HG03571 (cell line): Measurements from ENCODE around the gene WFS1.

Source experiments
- ATAC-seq: cut with Tn5 transposase; IDR thresholded peaks from one replicate; pipeline ENCODE4 v1.9.1; 2021; ENCODE audit not compliant: unreplicated experiment

WFS1 gene

DNA sequence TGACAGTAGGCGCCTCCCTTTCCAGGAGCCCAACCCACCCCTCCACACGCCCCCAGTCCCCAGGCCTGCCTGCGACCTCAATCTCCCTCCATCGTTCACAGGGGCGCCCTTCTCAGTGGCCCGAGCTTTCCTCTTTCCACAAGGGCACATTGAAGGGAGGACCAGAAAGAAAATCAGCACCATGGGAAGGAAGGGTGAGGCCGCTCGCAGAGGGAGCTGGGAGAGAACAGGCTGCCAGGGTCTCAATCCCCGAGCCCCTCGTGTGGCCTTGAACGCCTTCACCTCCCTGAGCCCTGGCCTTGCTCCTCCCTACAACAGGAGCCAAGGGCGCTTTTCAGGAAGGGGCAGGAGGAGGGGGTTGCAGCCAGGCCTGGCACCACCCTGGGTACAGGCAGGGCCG lies 66.5 kb downstream of the WFS1 start:
- no peak for ATAC-seq

DNA sequence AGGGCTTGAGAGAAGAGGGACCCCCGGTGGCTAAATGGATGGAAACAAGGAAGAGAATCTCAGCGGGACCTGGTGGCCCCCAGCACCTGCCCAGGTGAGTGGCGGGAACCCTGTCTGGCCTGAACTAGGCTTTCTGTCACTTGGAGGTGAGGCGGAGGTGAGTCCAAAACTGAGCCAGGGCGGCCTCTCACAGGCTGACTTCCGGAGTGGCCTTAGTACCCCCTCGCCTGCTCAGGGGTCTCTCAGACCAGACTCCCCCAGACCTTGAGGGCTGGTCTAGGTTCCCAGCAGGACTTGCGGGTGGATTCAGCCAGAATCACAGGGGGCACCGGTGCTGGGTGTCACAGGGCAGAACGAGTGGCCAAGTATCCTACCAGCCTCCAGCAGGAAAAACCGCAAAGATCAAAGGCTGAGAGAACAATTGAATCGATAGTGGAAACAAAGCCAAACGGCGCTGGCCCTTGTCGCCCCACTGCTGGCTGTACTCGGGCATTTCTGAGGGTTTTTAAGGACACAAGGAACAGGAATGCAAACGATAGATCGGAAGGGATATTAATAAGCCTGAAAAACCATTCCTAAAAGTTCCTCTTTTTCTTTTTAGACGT lies 67.8 kb downstream of the WFS1 start:
- ATAC-seq: no peak

- ATAC-seq: peak; percentile 57
Measured at GRCh38 chr4:6338175-6338950, 68.7 kb downstream of the WFS1 start.

DNA sequence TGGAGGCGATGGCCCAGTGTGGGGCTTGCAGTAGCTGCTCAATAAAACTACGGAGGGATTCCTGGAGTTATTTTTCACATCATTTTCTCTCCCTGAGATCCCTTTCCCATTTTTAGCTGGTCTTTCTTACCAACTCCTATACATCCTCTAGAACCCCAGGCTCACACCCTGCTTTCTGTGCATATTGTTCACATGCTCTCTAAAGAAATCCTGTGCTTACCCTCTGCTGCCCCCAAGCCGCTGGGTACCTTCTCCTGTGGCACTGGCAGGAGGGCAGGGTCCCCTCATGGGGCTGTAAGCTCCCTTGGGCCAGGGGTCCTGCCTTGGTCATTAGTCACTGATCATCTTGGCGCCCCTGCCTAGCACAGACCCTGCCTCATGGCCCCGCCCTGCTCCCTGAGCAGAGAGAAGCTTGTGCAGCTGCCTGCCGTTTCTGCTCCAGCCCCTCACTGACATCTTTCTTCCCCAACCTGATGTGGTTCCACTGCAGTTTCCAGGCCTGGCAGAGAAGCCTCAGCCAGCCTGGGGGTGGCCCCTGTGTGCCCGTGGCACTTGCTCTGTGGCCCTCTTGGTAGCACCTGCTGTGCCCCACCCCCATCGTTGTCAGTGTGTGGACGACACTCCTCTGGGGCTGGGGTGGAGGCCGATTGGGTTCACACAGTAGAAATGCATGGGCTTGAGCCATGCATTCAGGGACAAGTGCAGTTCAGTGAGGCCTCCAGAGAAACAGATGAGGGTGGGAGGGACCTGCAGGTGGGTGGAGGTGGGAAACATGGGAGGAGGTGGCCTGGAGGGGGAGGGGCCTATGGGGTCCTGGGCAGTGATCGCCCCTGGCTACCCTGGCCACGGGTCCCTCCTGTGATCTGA lies 69.5 kb downstream of the WFS1 start:
- ATAC-seq: no peak

DNA sequence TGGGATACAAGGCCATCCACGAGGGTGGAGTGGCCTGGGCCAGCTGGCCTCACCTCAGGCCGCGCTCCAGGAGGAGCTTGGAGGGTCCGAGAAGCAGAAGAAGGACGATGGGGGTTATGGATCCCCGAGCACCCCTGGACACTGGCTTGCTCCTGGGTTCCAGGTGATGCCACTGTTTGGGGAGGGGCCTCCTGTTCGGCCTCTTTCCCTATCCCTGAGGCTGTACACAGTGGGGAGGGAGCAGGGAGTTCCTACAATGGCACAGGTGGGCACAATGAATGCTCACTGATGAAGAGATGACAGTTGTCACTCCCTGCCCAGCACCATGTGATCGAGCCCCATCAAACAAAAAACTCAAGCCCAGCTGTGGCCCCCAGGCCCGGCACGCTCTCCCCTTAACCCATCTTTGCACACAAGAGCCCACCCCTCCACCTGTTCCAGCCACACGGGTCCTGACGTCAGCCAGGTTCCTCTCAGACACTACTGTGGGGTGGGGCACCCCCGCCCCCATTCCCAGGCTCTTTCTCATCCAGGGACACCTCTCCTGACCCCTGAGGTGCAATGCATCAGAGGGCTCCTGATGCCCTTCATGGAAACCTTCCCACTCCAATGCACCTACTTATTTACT lies 70.3 kb downstream of the WFS1 start:
- ATAC-seq: no peak

GRCh38 chr4:6340446-6341015 lies 70.9 kb downstream of the WFS1 start:
- ATAC-seq: no peak

GRCh38 chr4:6341696-6342095 lies 72.0 kb downstream of the WFS1 start:
- no peak for ATAC-seq

GRCh38 chr4:6342530-6343293 lies 73.1 kb downstream of the WFS1 start:
- no peak for ATAC-seq

DNA sequence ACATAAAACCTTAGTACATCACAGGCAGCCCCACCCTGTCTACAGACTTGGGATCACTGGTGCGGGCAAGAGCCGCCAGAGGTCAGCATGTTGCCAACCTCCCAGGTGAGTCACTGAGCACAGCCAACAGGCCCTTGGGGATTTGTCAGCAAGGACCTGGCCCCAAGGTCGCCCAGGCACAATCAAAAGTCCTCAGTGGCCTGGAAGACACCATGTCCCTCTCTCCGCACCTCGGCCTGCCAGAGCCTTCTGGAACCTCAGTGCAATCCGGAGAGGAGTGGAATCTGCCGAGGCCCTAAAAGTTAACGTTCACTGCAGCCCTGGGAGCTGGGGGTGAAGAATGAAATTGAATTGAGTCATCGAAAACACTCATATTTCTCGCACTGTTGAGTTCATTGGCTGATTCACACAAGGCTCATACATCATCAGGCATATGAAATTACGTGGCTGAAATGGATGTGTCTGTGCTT lies 74.3 kb downstream of the WFS1 start:
- no peak for ATAC-seq

- no peak for ATAC-seq
Measured at GRCh38 chr4:6345096-6345830, 75.6 kb downstream of the WFS1 start.

DNA sequence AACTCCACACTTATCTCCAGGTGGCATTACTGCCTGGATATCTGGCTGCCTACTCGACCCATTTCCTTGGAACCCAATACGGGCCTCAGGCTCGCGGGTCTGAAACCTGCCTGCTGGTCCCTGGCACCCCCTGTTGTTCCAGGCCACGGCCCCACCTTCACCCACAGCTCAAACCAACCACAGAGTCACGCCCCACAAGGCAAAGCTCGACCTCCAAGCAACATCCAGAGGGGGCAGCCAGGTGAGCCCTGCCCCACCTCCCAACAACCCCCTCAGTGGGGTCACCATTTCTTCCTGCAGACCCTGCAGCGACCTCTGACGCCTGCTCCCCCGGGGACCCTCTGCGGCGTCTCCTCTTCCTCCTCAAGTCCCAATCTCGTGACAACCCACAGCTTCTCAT lies 76.2 kb downstream of the WFS1 start:
- no peak for ATAC-seq

DNA sequence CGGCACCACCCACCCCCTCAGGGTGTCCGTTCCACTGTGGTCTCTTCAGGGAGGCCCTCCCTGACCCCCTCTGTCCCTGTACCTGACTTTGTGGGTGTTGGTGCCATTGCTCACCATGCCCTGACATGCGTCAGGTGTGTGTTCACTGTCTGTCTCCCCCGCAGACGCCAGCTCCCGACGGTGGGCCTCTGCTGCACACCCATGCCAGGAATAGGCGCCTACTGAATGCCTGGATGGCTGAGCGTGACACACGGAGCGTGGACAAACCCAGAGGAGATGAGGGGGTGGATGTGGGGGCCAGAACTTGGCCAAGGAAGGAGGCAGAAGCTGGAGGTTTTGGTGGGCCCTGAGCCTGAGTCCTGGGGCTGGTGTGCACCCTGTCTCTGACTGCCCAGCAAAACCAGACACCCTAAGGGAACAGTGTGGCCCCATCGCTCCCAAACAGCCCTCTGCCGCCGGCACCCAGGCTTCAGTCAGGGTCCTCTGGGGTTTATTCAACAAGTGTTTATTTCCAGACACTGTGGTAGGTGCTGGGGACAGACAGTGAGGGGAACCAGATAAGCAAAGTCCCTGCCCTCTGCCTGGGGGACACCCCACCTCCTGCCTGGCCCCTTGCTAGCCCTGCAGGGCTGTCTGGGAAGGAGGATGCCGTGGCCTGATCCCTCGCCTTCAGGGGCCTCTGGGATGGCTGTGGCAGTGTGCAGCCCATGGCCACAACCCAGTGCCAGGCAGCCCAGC lies 76.9 kb downstream of the WFS1 start:
- no peak for ATAC-seq

DNA sequence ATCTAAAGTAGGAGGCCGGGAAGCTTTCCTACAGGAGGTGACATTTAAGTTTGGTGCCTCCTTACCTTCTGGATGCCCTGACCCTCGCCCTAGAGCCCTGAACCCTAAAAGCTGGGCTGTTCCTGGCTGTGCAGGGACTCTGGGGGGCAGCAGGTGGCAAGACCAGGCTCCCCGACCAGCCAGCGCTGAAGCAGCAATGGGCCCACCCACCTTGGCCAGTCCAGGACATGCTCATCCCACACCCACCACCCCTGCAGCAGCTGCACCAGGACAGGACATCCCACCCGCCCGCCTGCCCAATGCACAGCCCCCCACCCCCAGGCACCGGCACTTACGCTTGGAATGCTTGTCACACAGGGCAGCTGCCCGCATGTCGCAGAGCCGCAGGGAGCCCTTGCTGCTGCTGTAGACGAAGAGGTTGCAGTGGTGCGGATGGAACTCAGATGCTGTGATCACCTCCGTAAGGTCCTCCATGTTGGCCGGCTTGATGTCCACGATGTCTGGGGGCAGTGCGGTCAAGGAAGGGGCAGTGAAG lies 77.9 kb downstream of the WFS1 start:
- ATAC-seq: no peak

GRCh38 chr4:6348408-6348807 lies 78.8 kb downstream of the WFS1 start:
- ATAC-seq: no peak

DNA sequence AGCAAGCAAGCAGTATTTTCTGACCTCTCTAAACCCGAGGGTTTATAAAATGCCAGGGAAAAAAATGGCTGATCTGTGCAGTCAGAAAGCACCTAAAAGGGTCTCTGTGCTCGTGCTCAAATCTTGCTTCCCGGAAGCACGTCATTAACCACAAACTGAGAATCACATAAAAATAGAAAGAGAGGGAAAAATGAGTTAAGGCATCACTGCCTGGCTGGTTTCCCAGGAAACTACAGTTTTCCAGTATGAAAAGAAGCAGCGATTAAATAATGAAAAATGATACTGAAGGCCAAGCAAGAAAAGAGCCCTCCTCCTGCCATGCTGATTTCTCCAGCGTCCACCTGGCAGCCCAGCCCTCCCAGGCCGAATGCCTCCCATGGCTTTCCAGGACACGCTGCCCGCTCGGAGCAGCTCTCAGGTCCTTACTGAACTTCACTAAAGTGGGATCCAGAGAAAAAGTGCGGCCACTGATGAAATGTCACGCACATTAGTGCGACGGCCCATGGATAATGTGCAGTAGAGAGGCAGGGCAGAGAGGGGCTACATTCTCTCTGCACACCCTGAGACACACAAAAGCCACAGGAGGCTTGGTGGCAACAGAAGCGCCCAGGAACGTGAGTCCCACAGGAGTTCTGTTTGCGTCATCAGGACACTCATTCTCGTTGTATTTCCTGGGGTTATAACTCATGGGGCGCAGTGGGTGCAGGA lies 80.4 kb downstream of the WFS1 start:
- no peak for ATAC-seq

DNA sequence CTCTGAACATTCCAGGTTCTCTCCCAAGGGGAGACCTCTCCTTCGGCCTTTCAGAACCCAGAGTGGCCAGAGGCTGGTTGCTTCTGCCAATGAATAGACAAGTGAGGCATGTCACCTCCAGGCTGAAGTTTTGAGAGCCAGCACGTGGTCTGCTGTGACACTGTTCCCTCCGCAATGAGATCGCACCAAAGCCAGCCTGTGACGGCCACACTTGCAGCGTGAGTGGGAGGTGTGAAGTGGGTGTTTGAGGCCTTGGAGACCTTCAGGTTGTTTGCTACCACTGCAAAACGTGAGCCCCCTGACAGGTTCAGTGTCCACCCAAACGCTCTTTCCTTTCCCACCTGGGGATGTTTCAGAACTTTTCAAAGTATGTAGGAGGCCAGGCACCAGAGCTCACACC lies 81.0 kb downstream of the WFS1 start:
- no peak for ATAC-seq

DNA sequence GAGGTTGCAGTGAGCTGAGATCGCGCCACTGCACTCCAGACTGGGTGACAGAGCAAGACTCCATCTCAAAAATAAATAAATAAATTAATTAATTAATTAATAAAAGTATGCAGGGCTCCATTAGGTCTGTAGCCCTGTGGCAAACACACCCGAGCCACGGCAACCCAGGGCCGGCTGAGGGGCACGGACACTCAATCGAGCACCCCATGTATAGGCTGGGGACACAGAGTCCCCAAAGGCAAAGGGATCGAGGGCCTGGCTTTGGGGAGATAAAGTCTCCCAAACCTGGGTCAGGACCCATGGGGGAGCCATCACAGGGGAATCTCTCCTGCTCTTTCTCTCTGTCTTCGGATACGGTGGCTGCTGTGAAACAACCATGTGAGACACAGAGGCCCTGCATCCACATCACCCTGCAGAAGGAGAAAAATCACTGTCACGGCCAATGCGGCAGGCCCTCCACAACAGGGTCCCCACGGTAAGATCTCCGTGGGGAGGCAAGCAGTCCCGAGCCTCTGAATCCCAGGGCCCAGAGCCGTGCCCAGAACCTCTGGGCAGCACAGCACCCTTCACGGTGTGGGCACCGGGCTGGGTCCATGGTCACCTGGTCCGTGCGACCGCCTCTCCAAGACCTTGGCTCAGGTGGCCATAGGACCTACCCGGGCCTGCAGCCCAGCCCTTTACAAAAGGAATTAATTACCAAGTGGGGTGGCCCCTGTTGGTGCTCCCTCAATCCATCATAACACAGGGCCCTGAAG lies 81.8 kb downstream of the WFS1 start:
- no peak for ATAC-seq
